Dendritic cell treated with granulocyte-macrophage colony-stimulating factor and Interleukin-4, amounts not matched to agents 40 ng/mL and 50 ng/mL, for 4 days (primary cell): ENCODE measurements around the gene PITPNB.

Source experiments
- H3K27ac Mint-ChIP-seq: one replicate; pipeline ENCODE4 v1.8.0; 2022; ENCODE audit warnings: mild to moderate bottlenecking, mixed read lengths
- H3K27me3 Mint-ChIP-seq: one replicate; pipeline ENCODE4 v1.8.0; 2022; ENCODE audit warnings: mild to moderate bottlenecking, mixed read lengths
- H3K36me3 Mint-ChIP-seq: one replicate; pipeline ENCODE4 v1.8.0; 2022; ENCODE audit warnings: low read depth, mixed read lengths
- H3K4me1 Mint-ChIP-seq: one replicate; pipeline ENCODE4 v1.8.0; 2022; ENCODE audit warnings: low read depth, mixed read lengths
- H3K4me3 Mint-ChIP-seq: one replicate; pipeline ENCODE4 v1.8.0; 2022; ENCODE audit warnings: mild to moderate bottlenecking, moderate library complexity, mixed read lengths
- H3K9me3 Mint-ChIP-seq: one replicate; pipeline ENCODE4 v1.8.0; 2022; ENCODE audit warnings: mixed read lengths
- intact Hi-C: fragments of 100-400 bp; cut with micrococcal nuclease; formaldehyde crosslinking; loops from one replicate; pipeline ENCODE4 v1.15.0; 2022

Gene PITPNB

DNA sequence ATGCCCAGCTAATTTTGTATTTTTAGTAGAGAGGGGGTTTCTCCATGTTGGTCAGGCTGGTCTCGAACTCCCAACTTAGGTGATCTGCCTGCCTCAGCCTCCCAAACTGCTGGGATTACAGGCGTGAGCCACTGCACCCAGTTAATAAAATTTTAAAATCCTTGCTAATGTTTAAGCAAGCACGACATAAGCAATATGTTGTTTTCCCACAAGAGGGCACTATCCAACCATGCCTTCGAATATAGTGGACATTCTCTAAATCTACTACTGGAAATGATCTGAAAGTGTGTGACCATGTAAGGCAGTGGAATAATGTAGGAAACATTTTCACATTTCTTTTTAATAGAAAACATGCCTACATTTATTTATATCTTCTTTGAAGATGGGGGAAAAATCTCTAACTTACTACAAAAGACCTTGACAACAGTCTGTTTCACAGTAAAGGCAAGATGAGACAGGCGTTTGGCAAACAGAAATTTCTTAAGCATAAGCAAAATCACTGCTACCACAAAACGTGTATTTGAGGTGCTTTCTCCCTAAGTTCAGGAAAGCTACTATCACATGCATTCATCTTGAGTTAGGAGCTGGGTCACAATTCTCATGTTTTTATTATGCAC is 38.2 kb downstream of the PITPNB start:
- H3K4me1 Mint-ChIP-seq, result peaks cover 7% of the 10 kb centered on the region
- no peaks in the 10 kb centered on the region for H3K27me3 Mint-ChIP-seq
- intact Hi-C loops, result loop anchor here (1.0 kb wide), 1 partner anchor 128 kb away; no protein-coding TSS in a partner anchor
- H3K9me3 Mint-ChIP-seq, result no peaks in the 10 kb centered on the region
- no peak overlapping the region for H3K4me3 Mint-ChIP-seq
- no peak overlapping the region for H3K27ac Mint-ChIP-seq
- H3K36me3 Mint-ChIP-seq, result peaks cover 28% of the 10 kb centered on the region

DNA sequence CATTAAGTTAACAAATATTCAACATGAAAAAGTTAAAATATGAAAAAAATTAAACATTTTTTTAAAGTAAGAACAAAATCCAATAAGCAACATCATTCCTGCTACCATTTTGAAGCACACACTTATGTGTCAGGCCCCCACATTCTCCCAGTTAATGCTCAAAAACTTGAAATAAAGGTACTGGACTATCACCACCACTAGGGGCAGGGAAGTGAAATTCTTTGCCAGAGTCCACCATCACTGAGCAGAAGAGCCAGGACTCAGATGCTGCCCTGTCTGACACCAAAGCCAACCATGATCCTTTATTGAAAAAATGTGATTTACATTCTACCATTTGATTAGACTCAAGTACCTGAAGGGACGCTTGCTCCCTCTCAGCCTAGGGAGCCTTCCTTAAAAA is 39.1 kb downstream of the PITPNB start:
- Mint-ChIP-seq H3K9me3 (no peaks in the 10 kb centered on the region), H3K36me3 (peaks cover 33% of the 10 kb centered on the region), H3K27me3 (no peaks in the 10 kb centered on the region), H3K27ac (no peak overlapping the region), H3K4me1 (peaks cover 7% of the 10 kb centered on the region), H3K4me3 (no peak overlapping the region)
- intact Hi-C loops, result no loop called here

DNA sequence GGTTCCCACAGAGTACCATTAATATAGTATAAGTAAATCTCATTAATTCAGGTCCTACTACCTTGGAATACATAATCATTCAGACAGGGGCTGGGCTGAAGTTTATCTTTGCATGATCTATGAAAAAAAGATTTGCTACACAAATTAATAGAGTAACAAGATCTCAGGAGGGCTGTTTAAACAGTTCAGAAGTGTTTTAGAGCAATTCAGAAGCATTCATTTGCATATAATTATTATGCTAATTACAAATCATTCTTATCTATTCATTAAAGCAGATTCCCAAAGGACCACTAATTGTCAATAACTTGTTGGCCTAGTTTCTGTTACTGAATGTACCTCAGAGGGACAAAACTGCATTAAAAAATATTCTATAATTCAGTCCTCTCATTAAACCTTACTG is 40.5 kb downstream of the PITPNB start:
- H3K36me3 Mint-ChIP-seq, result peaks cover 38% of the 10 kb centered on the region

DNA sequence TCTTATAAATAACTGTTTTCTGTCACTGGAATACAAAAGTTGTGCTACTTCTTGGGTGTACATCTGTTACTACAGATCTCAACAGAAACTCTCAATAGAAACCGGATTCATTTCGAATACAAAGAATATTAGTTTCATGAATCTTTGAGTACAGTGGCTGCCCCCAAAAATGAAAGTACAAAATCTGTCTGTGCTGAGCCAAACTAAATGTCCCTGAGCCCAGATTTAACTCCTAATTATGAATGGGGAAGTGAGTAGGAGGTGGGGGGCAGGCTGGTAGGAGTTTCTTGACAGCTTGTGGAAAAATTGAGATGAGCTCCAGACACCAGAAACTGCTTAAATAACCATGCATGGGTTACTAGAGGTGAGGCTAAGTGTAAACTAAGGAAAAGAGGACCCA is 41.6 kb downstream of the PITPNB start:
- no peak overlapping the region for H3K4me3 Mint-ChIP-seq
- H3K27me3 Mint-ChIP-seq, result no peaks in the 10 kb centered on the region
- intact Hi-C loops, result no loop called here
- peaks cover 40% of the 10 kb centered on the region for H3K36me3 Mint-ChIP-seq
- peaks cover 7% of the 10 kb centered on the region for H3K4me1 Mint-ChIP-seq
- H3K9me3 Mint-ChIP-seq, result no peaks in the 10 kb centered on the region
- H3K27ac Mint-ChIP-seq, result no peak overlapping the region

More for the DNA sequence above, 40.5 kb downstream of the PITPNB start:
- peaks cover 7% of the 10 kb centered on the region for H3K4me1 Mint-ChIP-seq
- H3K4me3 Mint-ChIP-seq, result no peak overlapping the region
- intact Hi-C loops, result no loop called here
- no peaks in the 10 kb centered on the region for H3K27me3 Mint-ChIP-seq
- H3K27ac Mint-ChIP-seq, result no peak overlapping the region
- no peaks in the 10 kb centered on the region for H3K9me3 Mint-ChIP-seq

DNA sequence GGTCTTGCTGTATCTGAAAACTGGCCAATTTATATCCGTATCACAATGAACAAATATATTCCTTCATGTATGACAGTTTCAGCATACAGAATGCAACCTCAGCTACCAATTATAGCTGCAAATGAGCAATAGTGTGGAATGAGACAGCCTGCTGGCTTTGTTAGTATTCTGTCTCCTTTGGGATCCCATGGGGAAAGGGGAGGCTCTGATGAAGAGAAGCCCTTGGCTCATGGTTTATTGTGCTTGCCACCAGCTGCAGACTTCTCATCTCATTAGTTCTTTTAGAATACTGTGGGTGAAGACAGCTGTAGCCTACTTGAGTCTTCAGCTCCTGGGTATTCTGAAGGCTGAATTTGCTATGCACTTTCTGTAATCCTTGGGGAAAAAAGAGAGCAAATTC is 42.4 kb downstream of the PITPNB start:
- H3K9me3 Mint-ChIP-seq, result no peaks in the 10 kb centered on the region
- no peaks in the 10 kb centered on the region for H3K27me3 Mint-ChIP-seq
- no peak overlapping the region for H3K4me3 Mint-ChIP-seq
- no peak overlapping the region for H3K27ac Mint-ChIP-seq
- H3K36me3 Mint-ChIP-seq, result peaks cover 43% of the 10 kb centered on the region
- H3K4me1 Mint-ChIP-seq, result peaks cover 7% of the 10 kb centered on the region
- intact Hi-C loops, result no loop called here

DNA sequence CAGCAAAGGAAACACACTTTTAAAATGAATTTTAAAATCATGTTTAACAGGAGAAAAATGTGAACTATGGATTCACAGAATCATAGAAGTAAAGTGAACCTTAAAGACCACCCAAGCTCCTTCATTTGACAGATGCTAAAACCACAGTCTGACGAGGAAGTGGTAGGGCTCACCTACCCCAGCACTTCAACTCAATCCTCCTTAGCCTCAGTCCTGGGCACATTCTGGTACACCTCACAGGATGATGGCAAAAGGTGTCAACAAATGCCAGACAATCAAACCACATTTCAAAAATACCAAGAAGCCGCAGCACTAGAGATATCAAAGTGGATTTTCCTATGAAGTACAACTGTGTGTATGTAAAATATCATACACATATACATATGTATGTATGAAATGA is 43.1 kb downstream of the PITPNB start:
- H3K4me1 Mint-ChIP-seq, result peaks cover 7% of the 10 kb centered on the region
- H3K27me3 Mint-ChIP-seq, result no peaks in the 10 kb centered on the region
- no peak overlapping the region for H3K27ac Mint-ChIP-seq
- H3K9me3 Mint-ChIP-seq, result no peaks in the 10 kb centered on the region
- peaks cover 48% of the 10 kb centered on the region for H3K36me3 Mint-ChIP-seq
- no peak overlapping the region for H3K4me3 Mint-ChIP-seq
- intact Hi-C loops, result no loop called here

DNA sequence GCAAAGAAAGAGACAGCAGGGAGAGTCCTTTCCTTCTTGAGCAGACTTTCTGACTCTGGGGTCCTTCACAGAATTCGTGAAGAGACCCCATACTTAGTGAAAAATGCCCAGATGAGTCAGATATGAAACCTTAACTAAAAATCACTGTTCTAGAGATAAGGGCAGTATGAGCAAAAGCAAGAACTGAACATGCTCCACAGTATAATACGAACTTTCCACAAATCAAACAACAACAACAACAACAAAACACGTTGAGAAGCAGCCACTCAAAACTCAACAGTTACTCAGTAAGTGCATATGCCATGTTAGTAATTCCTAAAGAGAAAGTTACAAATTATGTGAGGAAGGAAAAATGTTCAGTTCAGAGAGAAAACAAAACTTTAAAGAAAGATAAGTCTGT is 44.3 kb downstream of the PITPNB start:
- intact Hi-C loops, result no loop called here
- Mint-ChIP-seq H3K4me1 (peaks cover 7% of the 10 kb centered on the region), H3K36me3 (peaks cover 60% of the 10 kb centered on the region)

DNA sequence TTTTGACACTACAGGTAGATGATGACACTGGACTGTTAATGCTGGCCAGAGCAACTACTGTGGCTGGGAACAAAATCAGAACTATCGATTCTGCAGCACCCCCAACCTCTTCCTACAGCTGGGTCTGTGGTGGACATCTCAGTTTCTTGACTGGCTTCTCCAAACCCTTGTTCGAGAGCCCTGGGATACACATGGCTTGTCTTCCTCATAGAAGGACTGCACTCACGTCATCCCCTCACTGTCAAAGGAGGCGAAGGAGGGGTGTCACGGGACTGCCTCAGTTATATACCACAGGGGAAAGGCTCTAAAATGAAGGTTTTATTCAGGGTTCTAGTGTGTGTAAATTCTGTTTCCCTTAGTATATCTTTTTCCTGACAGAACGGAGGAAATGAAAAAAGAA is 44.9 kb downstream of the PITPNB start:
- Mint-ChIP-seq H3K4me3 (no peak overlapping the region), H3K9me3 (no peaks in the 10 kb centered on the region), H3K27me3 (no peaks in the 10 kb centered on the region), H3K4me1 (peaks cover 7% of the 10 kb centered on the region), H3K36me3 (peaks cover 66% of the 10 kb centered on the region), H3K27ac (no peak overlapping the region)
- intact Hi-C loops, result no loop called here

More for the DNA sequence above, 44.3 kb downstream of the PITPNB start:
- Mint-ChIP-seq H3K4me3 (no peak overlapping the region), H3K9me3 (no peaks in the 10 kb centered on the region), H3K27me3 (no peaks in the 10 kb centered on the region), H3K27ac (no peak overlapping the region)

DNA sequence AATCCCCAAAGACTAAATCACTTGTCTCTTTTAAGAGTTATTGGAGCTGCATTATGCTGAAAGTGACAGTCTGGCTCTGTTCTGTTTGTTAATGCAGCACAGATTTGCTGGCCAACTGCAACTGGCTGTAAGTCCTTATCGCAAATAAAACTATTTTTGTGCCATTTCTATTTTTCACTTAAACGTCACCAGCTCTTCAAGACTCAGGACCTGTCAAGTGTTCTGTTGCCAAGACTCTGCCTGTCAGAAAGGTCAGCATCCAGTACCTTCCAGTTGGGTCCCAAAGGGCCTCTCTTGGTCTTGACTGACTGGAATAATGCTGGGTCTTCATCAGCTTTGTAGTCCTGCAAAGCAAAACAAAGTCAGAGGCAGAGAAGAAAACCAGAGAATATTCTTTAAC is 45.6 kb downstream of the PITPNB start:
- H3K27me3 Mint-ChIP-seq, result no peaks in the 10 kb centered on the region
- intact Hi-C loops, result no loop called here
- H3K4me3 Mint-ChIP-seq, result no peak overlapping the region
- H3K4me1 Mint-ChIP-seq, result peaks cover 7% of the 10 kb centered on the region
- H3K36me3 Mint-ChIP-seq, result peaks cover 73% of the 10 kb centered on the region
- H3K27ac Mint-ChIP-seq, result no peak overlapping the region
- no peaks in the 10 kb centered on the region for H3K9me3 Mint-ChIP-seq

DNA sequence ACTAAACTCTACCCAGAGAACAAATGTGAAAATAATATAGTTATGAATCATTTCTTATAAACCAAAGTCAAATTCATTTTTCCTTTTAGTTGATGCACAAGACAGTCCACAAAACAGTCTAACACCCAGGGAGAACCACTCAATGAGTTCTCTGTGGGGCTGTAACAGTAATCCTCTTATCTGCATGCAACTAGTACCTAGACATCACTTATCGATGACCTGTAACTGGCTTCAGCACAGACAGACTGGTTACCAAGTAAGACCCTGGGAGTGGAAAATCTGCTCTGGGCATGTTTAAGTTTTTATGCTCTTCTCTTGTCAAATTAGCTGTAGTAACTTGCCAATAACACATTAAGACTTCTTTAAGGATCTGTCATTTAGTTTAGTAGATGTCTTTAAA is 46.6 kb downstream of the PITPNB start:
- H3K27me3 Mint-ChIP-seq, result no peaks in the 10 kb centered on the region
- intact Hi-C loops, result no loop called here
- no peaks in the 10 kb centered on the region for H3K9me3 Mint-ChIP-seq
- peaks cover 79% of the 10 kb centered on the region for H3K36me3 Mint-ChIP-seq
- peaks cover 10% of the 10 kb centered on the region for H3K4me1 Mint-ChIP-seq
- H3K4me3 Mint-ChIP-seq, result no peak overlapping the region
- H3K27ac Mint-ChIP-seq, result no peak overlapping the region

DNA sequence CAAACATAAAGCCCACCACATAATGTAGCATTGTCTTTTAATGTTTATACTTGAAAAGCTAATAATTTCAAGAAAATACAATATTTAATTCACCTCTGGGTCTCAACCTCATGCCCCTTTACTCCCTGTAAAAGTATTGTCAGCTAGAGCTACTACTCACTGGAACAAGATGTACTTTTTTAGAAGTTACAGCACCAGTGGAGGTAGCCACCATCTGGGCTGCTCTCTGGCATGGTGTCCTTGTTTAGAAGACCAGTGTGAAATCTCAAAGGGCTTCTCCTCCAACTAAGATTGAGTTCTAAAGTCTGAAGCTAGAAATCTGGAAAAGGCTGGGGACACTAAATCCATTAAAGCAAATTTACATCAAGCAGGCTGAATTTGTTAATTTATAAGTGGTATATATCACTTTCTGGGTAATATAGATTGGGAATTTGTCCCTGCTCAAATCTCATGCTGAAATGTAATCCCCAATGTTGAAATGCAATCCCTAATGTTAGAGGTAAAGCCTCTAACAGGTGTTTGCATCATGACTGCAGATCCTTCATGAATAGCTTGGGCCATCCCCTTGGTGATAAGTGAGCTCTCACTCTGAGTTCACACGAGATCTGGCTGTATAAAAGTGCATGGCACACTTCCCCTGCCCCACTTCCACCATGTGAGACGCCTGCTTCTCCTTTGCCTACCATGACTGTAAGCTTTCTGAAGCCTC is 47.6 kb downstream of the PITPNB start:
- Mint-ChIP-seq H3K27ac (no peak overlapping the region), H3K4me3 (no peak overlapping the region), H3K9me3 (no peaks in the 10 kb centered on the region), H3K4me1 (peaks cover 15% of the 10 kb centered on the region), H3K36me3 (peaks cover 86% of the 10 kb centered on the region), H3K27me3 (no peaks in the 10 kb centered on the region)
- intact Hi-C loops, result no loop called here

DNA sequence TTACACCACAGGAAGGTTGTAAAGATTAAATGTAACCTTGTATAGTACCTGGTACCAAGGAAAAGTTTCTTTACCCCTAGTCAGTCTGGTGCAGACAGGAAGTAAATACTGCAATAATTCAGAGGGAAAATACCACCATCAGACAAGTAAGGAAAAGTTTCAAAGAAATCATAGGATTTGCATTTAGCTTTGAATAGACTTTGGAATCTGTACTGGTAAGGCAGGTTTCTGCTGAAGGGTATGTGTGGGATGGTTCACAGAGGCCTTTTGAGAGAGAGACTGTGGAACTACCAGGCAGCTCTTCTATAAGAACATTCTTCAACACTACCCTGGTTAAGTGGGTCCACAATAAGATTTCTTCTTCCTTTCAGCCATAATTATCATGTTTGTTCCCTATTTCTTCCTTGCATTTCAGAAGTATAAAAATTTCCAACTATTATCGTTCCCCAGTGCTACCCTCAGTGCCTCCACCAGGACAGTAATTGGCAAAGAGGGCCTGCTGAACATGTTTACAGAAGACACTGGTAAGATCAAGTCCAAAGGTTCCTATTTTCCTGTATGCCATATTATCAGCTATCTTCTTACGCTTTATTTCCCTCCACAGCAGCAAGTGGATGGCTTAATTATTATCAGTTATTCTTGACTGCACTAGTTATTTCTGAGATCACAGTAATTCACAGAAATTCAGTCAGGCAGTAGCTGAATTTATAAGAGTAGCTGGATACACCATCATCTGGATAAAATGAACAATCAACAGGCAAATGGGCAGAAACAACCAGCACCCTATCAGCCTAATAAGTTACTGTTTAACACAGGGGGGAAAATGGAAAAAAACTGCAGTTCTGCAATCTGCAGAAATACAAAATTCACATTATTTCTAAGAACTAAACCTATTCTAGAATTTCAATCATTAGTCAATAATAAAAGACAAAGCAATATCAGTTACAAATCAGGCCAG is 48.5 kb downstream of the PITPNB start:
- Mint-ChIP-seq H3K27me3 (no peaks in the 10 kb centered on the region), H3K9me3 (no peaks in the 10 kb centered on the region), H3K4me1 (peaks cover 24% of the 10 kb centered on the region), H3K36me3 (peaks cover 81% of the 10 kb centered on the region), H3K27ac (no peak overlapping the region), H3K4me3 (no peak overlapping the region)
- intact Hi-C loops, result no loop called here

DNA sequence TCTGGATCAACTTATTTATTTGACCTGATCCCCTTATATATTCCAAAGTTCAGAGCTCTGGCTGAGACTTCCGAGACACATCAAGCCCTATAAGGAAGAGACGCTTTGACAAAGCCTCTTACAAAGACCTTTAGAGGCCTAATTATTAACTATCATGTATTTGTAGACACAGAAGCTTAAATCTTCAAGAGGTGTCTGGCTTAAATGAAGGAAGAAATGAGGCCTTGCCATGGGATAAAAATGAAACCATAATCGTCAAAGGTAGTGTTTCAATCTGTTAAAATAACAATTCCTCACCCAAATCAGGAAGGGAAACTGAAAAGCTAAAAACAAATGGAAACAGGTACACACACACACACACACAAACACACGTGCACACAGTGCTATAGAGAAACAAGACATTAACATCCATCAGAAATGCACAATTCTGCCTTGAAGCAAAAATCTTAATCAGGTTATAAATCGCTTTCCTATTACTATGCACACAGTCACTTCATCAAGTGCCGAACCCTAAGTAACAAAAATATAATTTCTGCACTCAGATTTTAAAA is 50.2 kb downstream of the PITPNB start:
- peaks cover 68% of the 10 kb centered on the region for H3K36me3 Mint-ChIP-seq
- no peaks in the 10 kb centered on the region for H3K27me3 Mint-ChIP-seq
- H3K4me1 Mint-ChIP-seq, result peaks cover 27% of the 10 kb centered on the region

More for the DNA sequence above, 50.2 kb downstream of the PITPNB start:
- Mint-ChIP-seq H3K9me3 (no peaks in the 10 kb centered on the region), H3K27ac (no peak overlapping the region), H3K4me3 (no peak overlapping the region)
- intact Hi-C loops, result no loop called here
